Heart left ventricle (tissue), 16 donors: Measurements from ENCODE around the gene FXYD1. TPM values are rescaled to one million over a fixed set of nuclear protein-coding genes. Genes with fewer than 3 reads are reported as not detected.
A peak's percentile ranks its signal among the peaks of the same experiment; 100 is the strongest.
"Not testable (repeated sequence)": the region's sequence is repeated elsewhere in the genome, so short reads cannot be mapped to it uniquely, and the experiment has no call there.

Experiments
- ATAC-seq, 4 donors: fragments of 200-7000 bp; cut with Tn5 transposase; one replicate each; pipeline ENCODE4 v1.9.1; 2020 to 2022; ENCODE audit warnings: moderate library complexity in 4 of 4, mild to moderate bottlenecking in 3 of 4, moderate number of reproducible peaks in 1 of 4
- DNase-seq, 5 donors: peaks; one replicate each; pipeline ENCODE4 v3.0.0-alpha.2; 2020
- H3K27ac ChIP-seq, 12 donors: fragments of 200-600 bp; sonication (generic) in 4 of 12; one replicate each; pipeline versions ENCODE4 v1.5.0 to v1.8.0; 2016 to 2022; ENCODE audit warnings: mild to moderate bottlenecking in 2 of 12
- H3K27me3 ChIP-seq, 9 donors: fragments of 200-600 bp; sonication (generic) in 2 of 9; one replicate each; pipeline versions ENCODE4 v1.5.1 to v1.8.0; 2016 to 2022; ENCODE audit warnings: mild to moderate bottlenecking in 3 of 9
- H3K36me3 ChIP-seq, 9 donors: fragments of 200-600 bp; sonication (generic) in 2 of 9; one replicate each; pipeline versions ENCODE4 v1.5.0 to v1.8.0; 2018 to 2022; ENCODE audit warnings: mild to moderate bottlenecking in 2 of 9
- H3K4me1 ChIP-seq, 12 donors: fragments of 200-600 bp; sonication (generic) in 4 of 12; one replicate each; pipeline versions ENCODE4 v1.5.0 to v1.8.0; 2016 to 2022; ENCODE audit warnings: mild to moderate bottlenecking in 3 of 12
- H3K4me3 ChIP-seq, 12 donors: fragments of 200-600 bp; sonication (generic) in 4 of 12; one replicate each; pipeline versions ENCODE4 v1.5.0 to v1.8.0; 2017 to 2022; ENCODE audit warnings: mild to moderate bottlenecking in 9 of 12, moderate library complexity in 4 of 12
- H3K9me3 ChIP-seq, 12 donors: fragments of 200-600 bp; sonication (generic) in 4 of 12; one replicate each; pipeline versions ENCODE4 v1.5.0 to v1.8.0; 2016 to 2022; ENCODE audit warnings: mild to moderate bottlenecking in 1 of 12
- CTCF ChIP-seq, 12 donors: fragments of 200-600 bp; sonication (generic) in 4 of 12; IDR thresholded peaks; one replicate each; pipeline versions ENCODE4 v1.5.0 to v1.8.0; 2018 to 2022; ENCODE audit warnings: antibody characterized with exemption in 12 of 12, mild to moderate bottlenecking in 5 of 12
- POLR2A ChIP-seq, 2 donors: fragments of 450-650 bp; IDR thresholded peaks; one replicate each; pipeline ENCODE4 v1.6.1; 2017; ENCODE audit warnings: antibody characterized with exemption in 2 of 2, mild to moderate bottlenecking in 2 of 2, moderate library complexity in 2 of 2
- whole genome bisulfite sequencing, 4 donors: extraction: QIAGEN DNeasy Blood & Tissue Kit in 2 of 4; methylation state at CpG; one replicate each; pipeline versions ENCODE4 v1.1.5 to v1.1.7; 2013 to 2018; 5-methylcytosine and 5-hydroxymethylcytosine counted together
- intact Hi-C, 10 donors: fragments of 100-400 bp; cut with DNase I; formaldehyde crosslinking; loops; one replicate each; pipeline versions ENCODE4 v1.11.1 to v1.14.2; 2022
- polyA plus RNA-seq, 2 donors: library from polyadenylated mRNA; stranded (reverse); fragments of 200-250 nt; gene quantifications; one replicate each; pipeline ENCODE4 v1.2.3, GENCODE V29; 2013
- total RNA-seq, 9 donors: library from RNA; depleted of rRNA in 2 of 9; stranded (reverse); fragments of >200 nt in 2 of 9; fragmentation: NEBNext Ultra II Directional in 3 of 9; extraction: Animal tissue kit (Norgen Biotek cat#: 25700) in 3 of 9; gene quantifications; one replicate each; pipeline versions ENCODE4 v1.1.0 to v1.2.4, GENCODE V29; 2016 to 2023
- donor health status: ischemic (EF 13 %, LVEDD 7.1; RV severe dilation, severe dysfunction).
- donor health status: healthy with polysubstance abuse.
- donor health status: DM: no; HTN: yes; CAD: no.
- donor health status: DM: no; HTN: no; CAD: no.
- donor health status: ischemic (EF 25% LVEDD 6.9; RV normal size, moderate dysfunction).
- donor health status: ischemic (EF 25% LVEDD 5.7; RV mildly dilated, moderate dysfunction).
- donor health status: healthy.
- donor health status: DM: yes; HTN: yes; CAD: no.
- donor health status: ischemic (EF 35%, LVEDD 5.7; RV mildly dilated, moderate dysfunction).
- donor health status: nonischemic (EF 11% LVEDD 7.7; RV severe dilation, severe dysfunction).
- donor health status: DM: yes; HTN: yes; CAD: no.
- donor health status: PGD.
- donor health status: ischemic (EF 29% LVEDD 5.4; RV normal size, mild dysfunction).
- donor health status: nonischemic (EF 23%, LVEDD 6.1; RV moderate dilation, normal function).

The FXYD1 gene
- total and polyA plus RNA-seq, 11 donors: 129 to 631 (median 412) TPM

GRCh38 chr19:35100588-35101533 lies 37.8 kb upstream of the FXYD1 start:
- WGBS, 4 donors: 69 to 78% (median 71%) methylated on average over 16 of the region's 16 CpGs
- DNase-seq (peak in 1 of 5 donors; percentile 16), ATAC-seq (no peak)
- Histone ChIP-seq H3K9me3 (no peaks in the 10 kb centered on the region), H3K36me3 (no peaks in the 10 kb centered on the region), H3K4me3 (no peak overlapping the region), H3K27me3 (no peaks in the 10 kb centered on the region), H3K4me1 (peaks cover 0 to 5% (median 0%) of the 10 kb centered on the region in 12 donors), H3K27ac (no peak overlapping the region)
- TF ChIP-seq POLR2A (IDR thresholded peaks at IDR 0.05) (no peak), CTCF (IDR thresholded peaks at IDR 0.05) (no peak)
- intact Hi-C loops: no loop called here

DNA sequence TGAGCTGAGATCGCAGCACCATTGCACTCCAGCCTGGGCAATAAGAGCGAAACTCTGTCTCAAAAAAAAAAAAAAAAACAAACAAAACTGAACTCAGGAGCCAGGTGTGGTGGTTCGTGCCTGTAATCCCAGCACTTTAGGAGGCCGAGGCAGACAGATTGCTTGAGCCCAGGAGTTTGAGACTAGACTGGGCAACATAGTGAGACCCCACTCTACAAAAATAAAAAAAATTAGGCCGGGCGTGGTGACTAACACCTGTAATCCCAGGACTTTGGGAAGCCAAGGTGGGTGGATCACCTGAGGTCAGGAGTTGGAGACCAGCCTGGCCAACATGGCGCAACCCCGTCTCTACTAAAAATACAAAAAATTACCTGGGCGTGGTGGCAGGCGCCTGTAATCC lies 36.7 kb upstream of the FXYD1 start:
- H3K27ac ChIP-seq, intact Hi-C loops, ATAC-seq, H3K9me3 ChIP-seq, H3K27me3 ChIP-seq, H3K4me1 ChIP-seq, H3K36me3 ChIP-seq, H3K4me3 ChIP-seq: not testable (repeated sequence)
- peak in 1 of 5 donors; percentile 33 for DNase-seq
- whole genome bisulfite sequencing, 4 donors: 88 to 95% (median 93%) methylated on average over 10 of the region's 10 CpGs

DNA sequence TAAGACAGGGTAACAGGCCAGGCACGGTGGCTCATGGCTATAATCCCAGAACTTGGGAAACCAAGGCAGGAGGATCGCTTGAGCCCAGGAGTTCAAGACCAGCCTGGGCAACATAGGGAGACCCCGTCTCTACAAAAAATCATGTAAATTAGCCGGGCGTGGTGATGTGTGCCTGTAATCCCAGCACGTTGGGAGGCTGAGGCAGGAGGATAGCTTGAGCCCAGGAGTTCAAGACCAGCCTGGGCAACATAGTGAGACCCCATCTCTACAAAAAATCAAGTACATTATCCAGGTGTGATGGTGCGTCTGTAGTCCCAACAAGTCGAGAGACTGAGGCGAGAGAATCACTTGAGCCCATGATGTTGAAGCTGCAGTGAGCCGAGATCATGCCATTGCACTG lies 35.0 kb upstream of the FXYD1 start:
- H3K9me3 ChIP-seq, H3K27me3 ChIP-seq, H3K36me3 ChIP-seq, H3K4me1 ChIP-seq, ATAC-seq, H3K27ac ChIP-seq, intact Hi-C loops, H3K4me3 ChIP-seq: not testable (repeated sequence)
- peak in 1 of 5 donors; percentile 28 for DNase-seq
- 75 to 81% (median 79%) methylated on average over 10 of the region's 10 CpGs for WGBS, 4 donors

- no peak for ATAC-seq
- 88 to 93% (median 91%) methylated on average over 8 to 11 of the region's 11 CpGs for WGBS, 4 donors
- TF ChIP-seq POLR2A (IDR thresholded peaks at IDR 0.05): no peak
- no peak for TF ChIP-seq CTCF (IDR thresholded peaks at IDR 0.05)
Measured at GRCh38 chr19:35104361-35104760, 34.3 kb upstream of the FXYD1 start.

GRCh38 chr19:35105047-35105410 lies 33.6 kb upstream of the FXYD1 start:
- H3K27me3 ChIP-seq: peaks cover 0 to 2% (median 0%) of the 10 kb centered on the region in 9 donors
- DNase-seq: no peak
- H3K4me3 ChIP-seq: no peak overlapping the region
- H3K27ac ChIP-seq: no peak overlapping the region
- WGBS, 4 donors: 95 to 97% (median 97%) methylated on average over 6 of the region's 6 CpGs
- TF ChIP-seq CTCF (IDR thresholded peaks at IDR 0.05) (no peak), POLR2A (IDR thresholded peaks at IDR 0.05) (no peak)
- ATAC-seq: no peak
- no peaks in the 10 kb centered on the region for H3K36me3 ChIP-seq
- intact Hi-C loops: no loop called here
- H3K9me3 ChIP-seq: peaks cover 0 to 3% (median 0%) of the 10 kb centered on the region in 12 donors
- H3K4me1 ChIP-seq: no peaks in the 10 kb centered on the region

More at GRCh38 chr19:35104361-35104760, 34.3 kb upstream of the FXYD1 start:
- no peaks in the 10 kb centered on the region for H3K36me3 ChIP-seq
- no peak overlapping the region for H3K4me3 ChIP-seq
- H3K4me1 ChIP-seq: no peaks in the 10 kb centered on the region
- intact Hi-C loops: no loop called here
- peak in 1 of 5 donors; percentile 49 for DNase-seq
- H3K27me3 ChIP-seq: no peaks in the 10 kb centered on the region
- peaks cover 0 to 3% (median 0%) of the 10 kb centered on the region in 12 donors for H3K9me3 ChIP-seq
- no peak overlapping the region for H3K27ac ChIP-seq
